HCT116 (cell line): ENCODE results near the gene FAM120A. TPM values are rescaled to one million over a fixed set of nuclear protein-coding genes. Genes with fewer than 3 reads are reported as not detected.

Source experiments
- ATAC-seq: fragments of 200-7000 bp; cut with Tn5 transposase; 2 replicates; pipeline ENCODE4 v1.9.1; 2020; ENCODE audit warnings: mild to moderate bottlenecking, moderate library complexity
- BruUV-seq: library from RNA; stranded (reverse); fragments of 400-500 nt; replicated peaks from 2 replicates; lab custom pipeline; 2021; lab: Mats Ljungman, UMichigan
- CTCF ChIA-PET: fragments of 300-600 bp; sonication (Branson Sonifier 250); formaldehyde crosslinking; loops from one replicate; lab custom pipeline; 2021; ENCODE audit warnings: antibody characterized with exemption; lab: Charles Lee
- POLR2A ChIA-PET: fragments of 300-600, 350-600 bp; sonication (Branson Sonifier 250); formaldehyde crosslinking; loops from one replicate; lab custom pipeline; 2021; ENCODE audit warnings: antibody characterized with exemption; lab: Charles Lee
- RAD21 ChIA-PET, 2 experiments: fragments of 300-600 bp; sonication (Branson Sonifier 250); formaldehyde crosslinking; loops; one replicate each; lab custom pipeline; 2023; ENCODE audit warnings: low total read pairs in 2 of 2; ENCODE audit not compliant: uncharacterized antibody in 2 of 2, unreplicated experiment in 2 of 2, low non-redundant PET in 1 of 2; lab: Charles Lee
- DNase-seq: peaks from one replicate; pipeline ENCODE4 v3.0.0-alpha.2; 2010; ENCODE audit warnings: low read depth, low spot score
- H2AFZ ChIP-seq: fragments of 200-600 bp; shearing (Covaris generic), sonication (generic); 2 replicates; pipeline ENCODE4 v1.6.1; 2017; ENCODE audit warnings: low read depth, mixed run types, mixed read lengths, antibody characterized with exemption, low read length; ENCODE audit not compliant: poor library complexity, severe bottlenecking
- H3K27ac ChIP-seq: 2 replicates; pipeline ENCODE4 v1.5.1; 2012; ENCODE audit warnings: low read depth, low read length
- H3K27me3 ChIP-seq: fragments of 200-600 bp; sonication (generic); 2 replicates; pipeline ENCODE4 v1.6.1; 2016; ENCODE audit warnings: mixed run types, low read length, mixed read lengths; ENCODE audit not compliant: insufficient read depth
- H3K36me3 ChIP-seq, 2 experiments: fragments of 200-500 bp in 1 of 2; fragments of 200-600 bp in 1 of 2; sonication (Bioruptor generic) in 1 of 2; sonication (generic) in 1 of 2; 2 replicates each; pipeline versions ENCODE4 v1.5.1 to v1.6.1; 2014 to 2016; ENCODE audit warnings: low read length in 2 of 2, inconsistent platforms in 1 of 2, mixed read lengths in 1 of 2, mixed run types in 1 of 2; ENCODE audit not compliant: insufficient read depth in 2 of 2, control insufficient read depth in 1 of 2
- H3K4me1 ChIP-seq, 2 experiments: fragments of 200-600 bp in 1 of 2; sonication (generic) in 1 of 2; 2 replicates each; pipeline versions ENCODE4 v1.5.1 to v1.6.1; 2012 to 2017; ENCODE audit warnings: low read length in 2 of 2, inconsistent platforms in 1 of 2, mild to moderate bottlenecking in 1 of 2, mixed read lengths in 1 of 2, mixed run types in 1 of 2, moderate library complexity in 1 of 2; ENCODE audit not compliant: insufficient read depth in 2 of 2, control insufficient read depth in 1 of 2
- H3K4me2 ChIP-seq: fragments of 200-600 bp; sonication (generic); 2 replicates; pipeline ENCODE4 v1.6.1; 2017; ENCODE audit warnings: mixed run types, low read length, mixed read lengths
- H3K4me3 ChIP-seq, 2 experiments: fragments of 200-600 bp in 1 of 2; sonication (generic) in 1 of 2; replicated peaks in 1 of 2; 2 replicates each; pipeline ENCODE4 v1.5.1; 2011 to 2016; ENCODE audit warnings: low read length in 2 of 2, control low read depth in 1 of 2, low read depth in 1 of 2, mild to moderate bottlenecking in 1 of 2, mixed read lengths in 1 of 2, mixed run types in 1 of 2
- H3K79me2 ChIP-seq: fragments of 200-600 bp; sonication (generic); 2 replicates; pipeline ENCODE4 v1.6.1; 2017; ENCODE audit warnings: mild to moderate bottlenecking, mixed run types, low read length, moderate library complexity, mixed read lengths; ENCODE audit not compliant: insufficient read depth
- H3K9ac ChIP-seq: fragments of 200-600 bp; sonication (generic); 2 replicates; pipeline ENCODE4 v1.6.1; 2016; ENCODE audit warnings: low read length, mixed read lengths
- H3K9me2 ChIP-seq: fragments of 200-600 bp; sonication (generic), shearing (Covaris generic); 2 replicates; pipeline ENCODE4 v1.6.1; 2017; ENCODE audit warnings: mixed run types, mild to moderate bottlenecking, moderate library complexity; ENCODE audit not compliant: insufficient read depth
- H3K9me3 ChIP-seq, 2 experiments: fragments of 200-500 bp in 1 of 2; fragments of 200-600 bp in 1 of 2; sonication (Bioruptor generic) in 1 of 2; sonication (generic) in 1 of 2; 2 replicates each; pipeline ENCODE4 v1.6.1; 2014 to 2017; ENCODE audit warnings: low read length in 2 of 2, mixed read lengths in 2 of 2, inconsistent platforms in 1 of 2, low read depth in 1 of 2, mild to moderate bottlenecking in 1 of 2, mixed run types in 1 of 2, moderate library complexity in 1 of 2; ENCODE audit not compliant: control insufficient read depth in 1 of 2, insufficient read depth in 1 of 2
- H4K20me1 ChIP-seq: fragments of 200-600 bp; sonication (generic), shearing (Covaris generic); 2 replicates; pipeline ENCODE4 v1.6.1; 2017; ENCODE audit warnings: mixed run types, mild to moderate bottlenecking, moderate library complexity; ENCODE audit not compliant: insufficient read depth
- ELF1 ChIP-seq: IDR thresholded peaks from 2 replicates; pipeline ENCODE4 v1.6.1; 2012; ENCODE audit warnings: low read depth, borderline replicate concordance
- EZH2phosphoT487 ChIP-seq: fragments of 200-600 bp; IDR thresholded peaks from 2 replicates; pipeline ENCODE4 v1.6.1; 2018; ENCODE audit warnings: antibody characterized with exemption, borderline replicate concordance
- POLR2A ChIP-seq: IDR thresholded peaks from 2 replicates; pipeline ENCODE4 v1.7.0; 2011; ENCODE audit warnings: borderline replicate concordance; ENCODE audit not compliant: insufficient read depth, insufficient read length; ENCODE audit errors: extremely low read depth
- REST ChIP-seq: IDR thresholded peaks from 2 replicates; pipeline ENCODE4 v1.6.1; 2012; ENCODE audit warnings: low read depth
- ZBTB33 ChIP-seq: IDR thresholded peaks from 2 replicates; pipeline ENCODE4 v1.6.1; 2011; ENCODE audit warnings: mild to moderate bottlenecking, low read length, moderate library complexity; ENCODE audit not compliant: insufficient replicate concordance; ENCODE audit errors: extremely low read depth
- ZFX ChIP-seq: fragments of 450-650 bp; IDR thresholded peaks from 2 replicates; pipeline ENCODE4 v1.6.1; 2017
- intact Hi-C: fragments of 100-400 bp; cut with micrococcal nuclease; formaldehyde crosslinking; loops from 2 replicates; pipeline ENCODE4 v1.10.0; 2022
- total RNA-seq: library from RNA; stranded (reverse); gene quantifications from one replicate; pipeline ENCODE4 v1.2.1, GENCODE V29; 2021; ENCODE audit not compliant: unreplicated experiment

Gene FAM120A
- total RNA-seq, 1 experiment from 2014 or later = 122 TPM

GRCh38 chr9:93549611-93550010 is 98.1 kb downstream of the FAM120A start:
- H3K9me2 ChIP-seq = no peaks in the 10 kb centered on the region
- H3K9ac ChIP-seq = no peak overlapping the region
- POLR2A ChIA-PET = no interaction called here
- H3K36me3 ChIP-seq = peaks cover 14 to 32% of the 10 kb centered on the region in 2 experiments; a peak in 3 of 4 replicates
- intact Hi-C loops = no loop called here
- no peaks in the 10 kb centered on the region for H4K20me1 ChIP-seq
- BruUV-seq = no TSS peak
- H3K4me3 ChIP-seq = no peak overlapping the region
- H3K27me3 ChIP-seq = no peaks in the 10 kb centered on the region
- no peaks in the 10 kb centered on the region for H3K4me1 ChIP-seq
- peaks cover 22% of the 10 kb centered on the region; the same call in 1 of the 2 replicates for H3K79me2 ChIP-seq
- TF ChIP-seq ZFX (no peak), REST (no peak), EZH2phosphoT487 (no peak)
- no peak overlapping the region for H3K4me2 ChIP-seq
- H3K27ac ChIP-seq = no peak overlapping the region
- DNase-seq = no peak
- ATAC-seq = no peak
- no peaks in the 10 kb centered on the region for H3K9me3 ChIP-seq
- CTCF ChIA-PET = interaction anchor here (1.5 kb wide), 1 partner anchor 17 kb away, joined by 5 read pairs; no protein-coding TSS in a partner anchor
- RAD21 ChIA-PET = no interaction called here
- H2AFZ ChIP-seq = no peak overlapping the region

GRCh38 chr9:93552923-93553322 is 101.4 kb downstream of the FAM120A start:
- Histone ChIP-seq H3K79me2 (peaks cover 7% of the 10 kb centered on the region; the same call in 1 of the 2 replicates), H3K4me2 (no peak overlapping the region), H3K27ac (no peak overlapping the region), H2AFZ (no peak overlapping the region)
- CTCF ChIA-PET = interaction anchor here (3.6 kb wide), 1 partner anchor 13 kb away, joined by 12 read pairs; no protein-coding TSS in a partner anchor
- TF ChIP-seq ZBTB33 (no peak), ELF1 (no peak), POLR2A (no peak)
- TF ChIP-seq, all 23 proteins: peak for 0
- Histone ChIP-seq H3K4me1 (no peaks in the 10 kb centered on the region), H4K20me1 (no peaks in the 10 kb centered on the region), H3K9ac (no peak overlapping the region), H3K9me3 (no peaks in the 10 kb centered on the region), H3K36me3 (peaks cover 15 to 43% of the 10 kb centered on the region in 2 experiments), H3K9me2 (no peaks in the 10 kb centered on the region), H3K4me3 (no peak overlapping the region), H3K27me3 (no peaks in the 10 kb centered on the region)
- ATAC-seq (no peak), DNase-seq (no peak)
- ChIA-PET POLR2A (no interaction called here), RAD21 (no interaction called here)
- intact Hi-C loops = no loop called here
- BruUV-seq = no TSS peak
